Measurements from ENCODE around the gene PRPF38B.

DNA sequence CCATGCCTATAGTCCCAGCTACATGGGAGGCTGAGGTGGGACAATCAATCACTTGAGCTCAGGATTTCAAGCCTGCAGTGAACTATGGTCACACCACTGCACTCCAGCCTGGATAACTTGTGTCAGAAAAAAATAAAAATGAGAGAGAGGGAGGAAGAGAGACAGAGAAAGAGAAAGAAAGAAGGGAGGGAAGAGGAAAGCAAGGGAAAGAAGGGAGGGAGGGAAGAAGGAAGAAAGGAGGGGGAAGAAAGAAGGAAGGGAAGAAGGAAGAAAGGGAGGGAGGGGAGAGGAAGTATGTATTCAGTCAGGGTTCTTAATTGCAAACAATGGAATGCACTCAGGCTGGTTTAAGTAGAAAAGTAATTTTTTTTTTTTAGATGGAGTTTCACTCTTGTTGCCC lies 23.3 kb upstream of the PRPF38B start:
- TF ChIP-seq, protein P1, sequence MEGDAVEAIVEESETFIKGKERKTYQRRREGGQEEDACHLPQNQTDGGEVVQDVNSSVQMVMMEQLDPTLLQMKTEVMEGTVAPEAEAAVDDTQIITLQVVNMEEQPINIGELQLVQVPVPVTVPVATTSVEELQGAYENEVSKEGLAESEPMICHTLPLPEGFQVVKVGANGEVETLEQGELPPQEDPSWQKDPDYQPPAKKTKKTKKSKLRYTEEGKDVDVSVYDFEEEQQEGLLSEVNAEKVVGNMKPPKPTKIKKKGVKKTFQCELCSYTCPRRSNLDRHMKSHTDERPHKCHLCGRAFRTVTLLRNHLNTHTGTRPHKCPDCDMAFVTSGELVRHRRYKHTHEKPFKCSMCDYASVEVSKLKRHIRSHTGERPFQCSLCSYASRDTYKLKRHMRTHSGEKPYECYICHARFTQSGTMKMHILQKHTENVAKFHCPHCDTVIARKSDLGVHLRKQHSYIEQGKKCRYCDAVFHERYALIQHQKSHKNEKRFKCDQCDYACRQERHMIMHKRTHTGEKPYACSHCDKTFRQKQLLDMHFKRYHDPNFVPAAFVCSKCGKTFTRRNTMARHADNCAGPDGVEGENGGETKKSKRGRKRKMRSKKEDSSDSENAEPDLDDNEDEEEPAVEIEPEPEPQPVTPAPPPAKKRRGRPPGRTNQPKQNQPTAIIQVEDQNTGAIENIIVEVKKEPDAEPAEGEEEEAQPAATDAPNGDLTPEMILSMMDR (IDR thresholded peaks at IDR 0.05), result no peak
- TF ChIP-seq EP300 (IDR thresholded peaks at IDR 0.05; ENCODE audit: low read depth) (no peak), POLR2AphosphoS5 (IDR thresholded peaks at IDR 0.05) (no peak)

Measured in transverse colon (tissue), 4 donors.